ENCODE data around the gene SLC16A7. TPM values are rescaled to one million over a fixed set of nuclear protein-coding genes. Genes with fewer than 3 reads are reported as not detected.

SLC16A7 gene
- total RNA-seq, 3 donors from 2014 or later: 37.1 to 46.9 (median 43.9) TPM

DNA sequence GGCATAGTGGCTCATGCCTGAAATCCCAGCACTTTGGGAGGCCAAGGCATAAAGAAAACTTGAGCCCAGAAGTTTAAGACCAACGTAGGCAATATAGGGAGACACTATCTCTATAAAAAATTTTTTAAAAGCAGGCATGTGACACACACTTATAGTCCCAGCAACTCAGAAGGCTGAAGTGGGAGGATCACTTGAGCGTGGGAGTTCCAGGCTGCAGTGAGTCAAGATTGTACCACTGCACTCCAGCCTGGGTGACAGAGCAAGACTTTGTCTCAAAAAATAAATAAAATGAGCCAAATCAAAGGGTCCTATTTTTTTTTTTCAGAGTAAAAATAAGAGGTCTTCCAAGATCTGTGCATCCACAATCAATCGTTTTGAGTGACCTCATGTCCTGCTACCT is 237.6 kb downstream of the SLC16A7 start:
- DNase-seq (no peak), ATAC-seq (no peak)
- no peaks in the 10 kb centered on the region for H3K36me3 Mint-ChIP-seq (ENCODE audit: insufficient read depth)
- no peak overlapping the region for H3K4me3 Mint-ChIP-seq
- H3K27me3 Mint-ChIP-seq (ENCODE audit: low read depth): peaks cover 4% of the 10 kb centered on the region
- no peaks in the 10 kb centered on the region for H3K9me3 Mint-ChIP-seq
- no peaks in the 10 kb centered on the region for H3K4me1 Mint-ChIP-seq (ENCODE audit: low read depth)

DNA sequence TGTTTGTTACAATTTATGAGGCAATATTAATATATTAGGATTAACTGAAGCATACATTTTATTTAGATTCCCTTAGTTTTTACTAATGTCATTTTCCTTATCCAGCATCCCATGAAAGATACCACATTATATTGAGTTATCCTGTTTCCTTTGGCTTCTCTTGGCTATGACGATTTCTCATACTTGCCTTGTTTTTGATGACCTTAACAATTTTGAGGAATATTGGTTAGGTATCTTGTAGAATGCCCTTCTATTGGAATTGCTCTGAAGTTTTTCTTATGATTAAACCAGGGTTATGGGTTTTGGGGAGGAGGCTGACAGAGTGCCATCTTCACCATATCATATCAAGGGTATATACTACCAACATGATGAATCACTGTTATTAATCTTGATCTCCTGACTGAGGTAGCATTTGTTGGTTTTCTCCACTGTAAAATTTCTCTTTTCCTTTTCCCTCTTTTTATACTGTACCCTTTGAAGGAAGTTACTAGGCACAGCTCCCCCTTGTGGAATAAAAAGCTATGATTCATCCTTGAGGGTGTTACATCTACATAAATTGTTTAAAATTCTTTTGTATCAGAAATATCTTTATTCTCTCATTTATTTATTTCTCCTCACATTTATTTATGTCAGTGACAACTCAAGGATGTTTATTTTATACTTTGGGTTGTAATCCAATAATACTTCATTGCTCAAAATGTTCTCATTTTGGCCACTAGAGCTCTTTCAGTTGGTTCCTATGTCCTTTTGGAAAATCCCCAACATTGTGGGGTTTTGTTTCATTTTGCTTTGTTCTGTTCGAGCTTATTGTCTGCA is 239.0 kb downstream of the SLC16A7 start:
- peaks cover 6% of the 10 kb centered on the region for H3K27me3 Mint-ChIP-seq (ENCODE audit: low read depth)
- no peaks in the 10 kb centered on the region for H3K4me1 Mint-ChIP-seq (ENCODE audit: low read depth)
- no peaks in the 10 kb centered on the region for H3K36me3 Mint-ChIP-seq (ENCODE audit: insufficient read depth)
- no peak overlapping the region for H3K4me3 Mint-ChIP-seq
- H3K9me3 Mint-ChIP-seq: no peaks in the 10 kb centered on the region
- no peak for ATAC-seq
- DNase-seq: no peak
